ENCODE measurements around the gene SLC39A7.

The SLC39A7 gene

GRCh38 chr6:33202799-33203198, 2.1 kb downstream of the SLC39A7 start:
- Mint-ChIP-seq H3K4me1 (ENCODE audit: low read depth) (peaks cover 64% of the 10 kb centered on the region), H3K27ac (peak overlapping the region; percentile 19), H3K27me3 (ENCODE audit: low read depth) (no peaks in the 10 kb centered on the region), H3K9me3 (no peaks in the 10 kb centered on the region), H3K36me3 (ENCODE audit: low read depth) (peaks cover 30% of the 10 kb centered on the region), H3K4me3 (peak overlapping the region; percentile 99)

DNA sequence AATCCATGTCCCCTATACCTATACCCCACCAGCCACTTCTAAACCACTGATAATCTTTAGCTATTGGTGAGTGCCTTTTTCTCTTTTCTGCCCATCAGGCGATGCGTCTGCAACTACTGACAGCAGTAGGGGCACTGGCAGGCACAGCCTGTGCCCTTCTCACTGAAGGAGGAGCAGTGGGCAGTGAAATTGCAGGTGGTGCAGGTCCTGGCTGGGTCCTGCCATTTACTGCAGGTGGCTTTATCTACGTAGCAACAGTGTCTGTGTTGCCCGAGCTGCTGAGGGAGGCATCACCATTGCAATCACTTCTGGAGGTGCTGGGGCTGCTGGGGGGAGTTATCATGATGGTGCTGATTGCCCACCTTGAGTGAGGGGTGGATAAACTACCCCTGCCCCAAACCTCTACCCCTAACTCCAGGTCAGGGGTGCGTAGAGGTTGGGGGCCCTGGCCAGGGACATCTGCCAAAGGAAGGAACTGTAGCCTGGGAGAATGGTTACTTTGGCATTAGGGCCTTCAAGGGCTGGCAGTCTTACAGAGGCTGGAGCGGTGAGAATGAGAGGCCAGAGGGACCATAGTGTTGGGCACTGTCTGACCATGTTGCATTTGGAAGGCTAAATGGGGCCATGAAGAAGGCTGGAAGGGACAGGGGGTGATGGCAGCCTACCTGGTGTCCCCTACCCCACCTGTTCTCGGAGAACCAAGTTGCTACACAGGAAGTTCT, 2.9 kb downstream of the SLC39A7 start:
- Mint-ChIP-seq H3K27me3 (ENCODE audit: low read depth) (no peaks in the 10 kb centered on the region), H3K36me3 (ENCODE audit: low read depth) (peaks cover 30% of the 10 kb centered on the region), H3K9me3 (no peaks in the 10 kb centered on the region), H3K27ac (peak overlapping the region; percentile 79), H3K4me1 (ENCODE audit: low read depth) (peaks cover 56% of the 10 kb centered on the region), H3K4me3 (peak overlapping the region; percentile 99)

DNA sequence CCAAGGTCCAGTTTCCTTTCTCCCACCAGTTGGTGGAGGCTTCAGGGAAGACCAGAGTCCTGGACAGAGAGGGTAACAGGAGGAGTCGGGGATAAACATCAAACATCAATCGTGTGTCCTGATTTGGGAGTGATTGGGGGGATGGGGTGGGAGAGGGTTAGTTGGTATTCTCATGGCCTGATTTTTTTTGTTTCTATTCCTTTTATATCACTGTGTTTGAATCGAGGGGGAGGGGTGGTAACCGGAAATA, 3.4 kb downstream of the SLC39A7 start:
- Mint-ChIP-seq H3K4me1 (ENCODE audit: low read depth) (peaks cover 57% of the 10 kb centered on the region), H3K27me3 (ENCODE audit: low read depth) (no peaks in the 10 kb centered on the region), H3K9me3 (no peaks in the 10 kb centered on the region), H3K4me3 (peak overlapping the region; percentile 94), H3K27ac (peak overlapping the region; percentile 79), H3K36me3 (ENCODE audit: low read depth) (peaks cover 30% of the 10 kb centered on the region)

- Mint-ChIP-seq H3K27me3 (ENCODE audit: low read depth) (no peaks in the 10 kb centered on the region), H3K4me3 (peak within 1 kb of the TSS; percentile 99), H3K9me3 (no peaks in the 10 kb centered on the region), H3K4me1 (ENCODE audit: low read depth) (peaks cover 60% of the 10 kb centered on the region), H3K36me3 (ENCODE audit: low read depth) (peaks cover 35% of the 10 kb centered on the region), H3K27ac (peak within 1 kb of the TSS; percentile 90)
Observed at GRCh38 chr6:33204415-33205190, 3.9 kb downstream of the SLC39A7 start, which contains the start of gene HSD17B8. TSS of gene HSD17B8 (plus strand) at chr6:33204655. CDS start at chr6:33204669, 14 bp downstream.

DNA sequence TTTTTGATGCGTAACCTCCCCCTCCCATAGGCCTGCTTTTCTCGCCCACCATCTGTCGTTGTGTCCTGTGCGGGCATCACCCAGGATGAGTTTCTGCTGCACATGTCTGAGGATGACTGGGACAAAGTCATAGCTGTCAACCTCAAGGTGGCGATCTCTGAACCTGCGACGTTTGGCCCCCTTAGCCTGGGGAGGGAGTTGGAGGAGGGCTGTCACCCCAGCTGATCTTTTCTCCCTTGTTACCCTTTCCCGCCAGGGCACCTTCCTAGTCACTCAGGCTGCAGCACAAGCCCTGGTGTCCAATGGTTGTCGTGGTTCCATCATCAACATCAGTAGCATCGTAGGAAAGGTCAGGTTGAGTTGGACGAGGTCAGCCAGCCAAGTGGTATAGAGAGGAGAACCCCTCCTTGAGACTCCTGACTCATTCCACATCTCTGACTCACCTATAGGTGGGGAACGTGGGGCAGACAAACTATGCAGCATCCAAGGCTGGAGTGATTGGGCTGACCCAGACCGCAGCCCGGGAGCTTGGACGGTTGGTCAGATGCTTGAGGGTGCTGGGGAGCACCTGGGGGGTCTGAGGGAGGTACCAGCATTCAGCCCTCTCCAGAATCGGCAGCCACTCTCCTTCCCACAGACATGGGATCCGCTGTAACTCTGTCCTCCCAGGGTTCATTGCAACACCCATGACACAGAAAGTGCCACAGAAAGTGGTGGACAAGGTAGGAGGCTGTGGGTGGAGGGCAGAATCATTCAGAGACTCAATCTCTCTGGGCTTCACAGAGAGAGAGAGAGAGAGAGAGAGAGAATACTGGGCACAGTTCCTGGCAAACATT, 4.7 kb downstream of the SLC39A7 start:
- H3K4me3 Mint-ChIP-seq = peak overlapping the region; percentile 94
- H3K27ac Mint-ChIP-seq = peak overlapping the region; percentile 90
- peaks cover 63% of the 10 kb centered on the region for H3K4me1 Mint-ChIP-seq (ENCODE audit: low read depth)
- H3K9me3 Mint-ChIP-seq = no peaks in the 10 kb centered on the region
- no peaks in the 10 kb centered on the region for H3K27me3 Mint-ChIP-seq (ENCODE audit: low read depth)
- peaks cover 40% of the 10 kb centered on the region for H3K36me3 Mint-ChIP-seq (ENCODE audit: low read depth)

DNA sequence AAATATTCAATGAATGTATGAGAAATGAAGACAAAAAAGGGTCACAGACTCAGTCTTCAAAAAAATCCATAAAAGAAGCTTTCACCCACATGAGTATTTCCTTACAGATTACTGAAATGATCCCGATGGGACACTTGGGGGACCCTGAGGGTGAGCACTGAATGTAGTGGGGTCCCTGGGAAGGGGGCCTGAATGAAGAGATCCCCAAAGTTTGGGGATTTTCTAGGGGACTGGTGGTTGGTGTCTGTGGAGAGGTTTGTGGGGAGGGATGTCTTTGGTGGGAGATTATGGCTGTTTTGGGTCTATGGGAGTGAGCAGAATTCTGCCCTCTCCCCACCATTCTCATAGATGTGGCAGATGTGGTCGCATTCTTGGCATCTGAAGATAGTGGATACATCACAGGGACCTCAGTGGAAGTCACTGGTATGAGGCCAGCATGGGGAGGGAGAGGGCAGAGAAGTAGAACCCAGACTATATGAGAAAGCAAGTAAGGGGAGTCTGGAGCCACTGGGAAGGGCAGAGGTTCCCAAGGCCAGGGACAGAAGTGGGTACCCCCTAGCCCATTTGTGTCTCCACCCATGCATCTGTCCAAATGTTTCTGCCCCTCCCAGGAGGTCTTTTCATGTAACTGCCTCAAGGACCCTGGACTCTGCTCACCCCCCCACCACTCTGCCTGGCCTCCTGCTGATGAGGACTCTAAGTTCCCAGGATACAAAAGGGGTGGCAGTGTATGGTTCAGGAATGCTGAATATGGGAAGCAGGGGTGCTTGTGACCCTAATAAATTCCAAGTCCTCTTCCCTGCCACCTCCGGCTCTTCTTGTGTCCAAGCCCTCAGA, 5.6 kb downstream of the SLC39A7 start:
- H3K4me1 Mint-ChIP-seq (ENCODE audit: low read depth) = peaks cover 60% of the 10 kb centered on the region
- H3K36me3 Mint-ChIP-seq (ENCODE audit: low read depth) = peaks cover 39% of the 10 kb centered on the region
- H3K4me3 Mint-ChIP-seq = peak overlapping the region; percentile 55
- H3K9me3 Mint-ChIP-seq = no peaks in the 10 kb centered on the region
- peak overlapping the region; percentile 90 for H3K27ac Mint-ChIP-seq
- H3K27me3 Mint-ChIP-seq (ENCODE audit: low read depth) = no peaks in the 10 kb centered on the region

- no peak overlapping the region for H3K27ac Mint-ChIP-seq
- H3K4me1 Mint-ChIP-seq (ENCODE audit: low read depth) = peaks cover 55% of the 10 kb centered on the region
- H3K4me3 Mint-ChIP-seq = peak overlapping the region; percentile 92
- peaks cover 35% of the 10 kb centered on the region for H3K36me3 Mint-ChIP-seq (ENCODE audit: low read depth)
- peaks cover 1% of the 10 kb centered on the region for H3K27me3 Mint-ChIP-seq (ENCODE audit: low read depth)
- no peaks in the 10 kb centered on the region for H3K9me3 Mint-ChIP-seq
Observed at GRCh38 chr6:33206864-33207551, 6.3 kb downstream of the SLC39A7 start.

- peaks cover 8% of the 10 kb centered on the region for H3K27me3 Mint-ChIP-seq (ENCODE audit: low read depth)
- H3K4me3 Mint-ChIP-seq = peak overlapping the region; percentile 92
- H3K27ac Mint-ChIP-seq = peak overlapping the region; percentile 93
- peaks cover 35% of the 10 kb centered on the region for H3K36me3 Mint-ChIP-seq (ENCODE audit: low read depth)
- H3K4me1 Mint-ChIP-seq (ENCODE audit: low read depth) = peaks cover 51% of the 10 kb centered on the region
- no peaks in the 10 kb centered on the region for H3K9me3 Mint-ChIP-seq
Observed at GRCh38 chr6:33207552-33208090, 7.0 kb downstream of the SLC39A7 start.

DNA sequence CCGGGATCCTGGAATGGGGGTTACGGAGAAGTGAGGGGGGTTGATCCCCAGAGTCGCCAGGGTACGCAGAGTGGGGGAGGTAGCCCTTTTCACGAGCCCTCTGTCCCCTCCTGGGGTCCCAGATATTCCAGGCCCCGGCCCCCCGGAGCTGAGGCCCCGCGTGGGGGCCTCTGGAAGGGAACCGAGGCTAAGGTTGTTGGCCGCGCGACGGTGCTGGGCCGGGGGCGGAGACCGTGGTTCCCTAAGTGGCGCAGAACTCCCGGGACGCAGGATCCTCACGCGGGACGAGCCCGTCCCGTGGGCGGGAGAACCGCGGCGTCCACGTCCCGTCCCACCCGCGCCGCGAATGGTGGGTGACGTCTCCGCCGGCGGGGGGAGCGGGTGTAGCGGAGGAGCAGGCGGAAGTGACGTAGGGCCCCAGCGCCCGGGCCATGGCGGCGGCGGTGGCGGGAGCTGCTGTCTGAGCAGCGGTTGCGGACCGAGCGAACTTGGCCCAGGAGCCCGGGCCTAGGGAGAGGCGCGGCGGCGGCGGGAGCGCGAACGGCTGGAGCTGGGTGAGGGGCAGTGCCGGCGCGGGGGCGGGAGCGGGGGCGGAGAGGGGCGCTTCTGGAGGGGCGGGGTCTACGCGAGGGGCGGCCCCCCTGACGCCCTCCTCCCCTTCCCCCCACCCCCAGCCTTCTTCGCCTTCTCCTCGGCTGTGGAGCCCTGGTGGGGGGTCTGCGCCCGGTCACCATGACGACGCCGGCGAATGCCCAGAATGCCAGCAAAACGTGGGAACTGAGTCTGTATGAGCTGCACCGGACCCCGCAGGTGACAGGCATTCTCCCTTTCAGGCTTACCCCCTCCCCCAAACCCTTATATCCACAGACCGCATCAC, 7.7 kb downstream of the SLC39A7 start, which contains the start of gene RING1:
RING1 (plus strand) TSS at position 410 of the 877 bp plus-strand sequence; CDS start at position 733, 323 bp downstream.
- H3K27ac Mint-ChIP-seq = peak within 1 kb of the TSS; percentile 93
- peaks cover 49% of the 10 kb centered on the region for H3K4me1 Mint-ChIP-seq (ENCODE audit: low read depth)
- no peaks in the 10 kb centered on the region for H3K9me3 Mint-ChIP-seq

GRCh38 chr6:33209856-33210255, 9.2 kb downstream of the SLC39A7 start:
- peak overlapping the region; percentile 92 for H3K4me3 Mint-ChIP-seq
- H3K9me3 Mint-ChIP-seq = no peaks in the 10 kb centered on the region
- H3K4me1 Mint-ChIP-seq (ENCODE audit: low read depth) = peaks cover 46% of the 10 kb centered on the region
- peaks cover 29% of the 10 kb centered on the region for H3K27me3 Mint-ChIP-seq (ENCODE audit: low read depth)
- H3K36me3 Mint-ChIP-seq (ENCODE audit: low read depth) = peaks cover 28% of the 10 kb centered on the region
- no peak overlapping the region for H3K27ac Mint-ChIP-seq

More for the DNA sequence above, 7.7 kb downstream of the SLC39A7 start, which contains the start of gene RING1:
- H3K27me3 Mint-ChIP-seq (ENCODE audit: low read depth) = peaks cover 15% of the 10 kb centered on the region
- H3K36me3 Mint-ChIP-seq (ENCODE audit: low read depth) = peaks cover 30% of the 10 kb centered on the region
- peak within 1 kb of the TSS; percentile 92 for H3K4me3 Mint-ChIP-seq

DNA sequence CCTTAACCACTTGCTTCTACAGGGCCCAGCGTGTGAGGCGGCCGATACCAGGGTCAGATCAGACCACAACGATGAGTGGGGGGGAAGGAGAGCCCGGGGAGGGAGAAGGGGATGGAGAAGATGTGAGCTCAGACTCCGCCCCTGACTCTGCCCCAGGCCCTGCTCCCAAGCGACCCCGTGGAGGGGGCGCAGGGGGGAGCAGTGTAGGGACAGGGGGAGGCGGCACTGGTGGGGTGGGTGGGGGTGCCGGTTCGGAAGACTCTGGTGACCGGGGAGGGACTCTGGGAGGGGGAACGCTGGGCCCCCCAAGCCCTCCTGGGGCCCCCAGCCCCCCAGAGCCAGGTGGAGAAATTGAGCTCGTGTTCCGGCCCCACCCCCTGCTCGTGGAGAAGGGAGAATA, 10.5 kb downstream of the SLC39A7 start:
- no peaks in the 10 kb centered on the region for H3K9me3 Mint-ChIP-seq
- H3K27me3 Mint-ChIP-seq (ENCODE audit: low read depth) = peaks cover 38% of the 10 kb centered on the region
- no peak overlapping the region for H3K27ac Mint-ChIP-seq
- H3K36me3 Mint-ChIP-seq (ENCODE audit: low read depth) = peaks cover 28% of the 10 kb centered on the region
- peaks cover 33% of the 10 kb centered on the region for H3K4me1 Mint-ChIP-seq (ENCODE audit: low read depth)
- no peak overlapping the region for H3K4me3 Mint-ChIP-seq

DNA sequence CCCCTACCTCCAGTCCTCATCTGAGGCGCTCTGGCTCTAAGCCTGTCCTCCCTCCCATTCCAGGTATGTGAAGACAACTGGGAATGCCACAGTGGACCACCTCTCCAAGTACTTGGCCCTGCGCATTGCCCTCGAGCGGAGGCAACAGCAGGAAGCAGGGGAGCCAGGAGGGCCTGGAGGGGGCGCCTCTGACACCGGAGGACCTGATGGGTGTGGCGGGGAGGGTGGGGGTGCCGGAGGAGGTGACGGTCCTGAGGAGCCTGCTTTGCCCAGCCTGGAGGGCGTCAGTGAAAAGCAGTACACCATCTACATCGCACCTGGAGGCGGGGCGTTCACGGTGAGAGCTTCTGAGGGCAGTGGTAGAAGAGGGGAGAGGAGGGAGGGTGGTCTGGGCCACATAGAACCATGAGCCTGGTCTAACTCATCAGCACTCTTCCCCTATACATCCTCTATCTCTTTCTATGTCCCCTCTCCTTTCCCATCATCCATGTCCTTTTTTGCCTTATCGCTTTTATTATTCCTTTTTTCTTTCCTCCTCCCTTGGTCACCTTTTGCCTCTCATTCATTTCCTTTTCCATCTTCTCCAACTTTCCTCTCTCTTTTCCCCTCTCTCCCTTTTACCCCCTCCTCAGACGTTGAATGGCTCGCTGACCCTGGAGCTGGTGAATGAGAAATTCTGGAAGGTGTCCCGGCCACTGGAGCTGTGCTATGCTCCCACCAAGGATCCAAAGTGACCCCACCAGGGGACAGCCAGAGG, 11.2 kb downstream of the SLC39A7 start:
- H3K4me3 Mint-ChIP-seq = no peak overlapping the region
- H3K4me1 Mint-ChIP-seq (ENCODE audit: low read depth) = peaks cover 31% of the 10 kb centered on the region
- H3K27me3 Mint-ChIP-seq (ENCODE audit: low read depth) = peaks cover 38% of the 10 kb centered on the region
- H3K27ac Mint-ChIP-seq = no peak overlapping the region
- H3K36me3 Mint-ChIP-seq (ENCODE audit: low read depth) = peaks cover 28% of the 10 kb centered on the region
- H3K9me3 Mint-ChIP-seq = no peaks in the 10 kb centered on the region

Data from T-helper 1 cell treated with Interleukin-12 subunit alpha and Interleukin-12 subunit beta and Interleukin-4 antibody, amounts not matched to agents 30 μg/mL and 1 μg/mL, for 36 hours (primary cell).